Measurements from ENCODE around the gene CRELD1.

DNA sequence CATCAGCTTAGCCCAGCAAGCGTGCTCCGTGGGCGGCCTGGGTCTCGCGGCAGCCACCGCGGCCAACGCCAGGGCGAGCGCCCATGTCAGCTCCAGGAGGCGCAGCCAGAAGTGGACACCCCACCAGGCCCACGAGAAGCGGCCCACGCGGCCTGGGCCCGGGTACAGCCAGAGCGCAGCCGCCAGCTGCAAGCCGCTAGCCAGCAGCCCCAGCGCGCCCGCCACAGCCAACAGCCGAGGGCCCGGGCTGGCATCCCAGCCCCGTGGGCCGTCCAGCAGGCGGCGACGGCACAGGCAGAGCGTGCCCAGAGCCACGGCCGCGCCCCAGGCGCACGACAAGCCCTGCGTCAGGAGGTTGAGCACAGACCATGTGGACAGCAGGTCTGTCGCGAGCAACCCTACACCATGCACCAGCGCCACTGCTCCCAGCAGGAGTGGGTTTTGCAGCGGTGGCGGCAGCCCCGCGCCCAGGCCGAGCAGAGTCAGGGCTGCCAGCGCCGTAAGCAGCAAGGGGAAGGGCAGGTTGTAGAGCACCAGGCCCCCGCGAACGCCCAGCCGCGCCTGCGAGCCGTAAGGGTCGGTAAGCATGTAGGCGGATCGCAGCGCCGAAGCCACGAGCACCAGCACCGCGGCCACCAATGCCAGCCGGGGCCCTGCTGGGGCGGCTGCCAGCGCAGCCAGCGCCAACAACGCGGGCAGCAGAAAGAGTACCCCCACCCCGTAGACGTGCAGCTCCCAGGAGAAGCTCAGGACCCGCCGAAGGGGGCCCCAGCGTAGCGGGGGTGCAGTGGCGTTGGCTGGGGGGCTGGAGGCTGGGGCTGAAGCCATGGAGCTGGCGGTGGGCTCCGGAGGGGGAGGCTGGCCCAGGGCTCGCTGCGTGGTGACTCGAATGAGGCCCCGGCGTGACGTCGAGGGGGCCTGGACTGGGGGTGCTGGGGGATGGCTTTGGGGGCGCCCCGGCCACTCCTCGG lies 13.7 kb downstream of the CRELD1 start:
- TF ChIP-seq POLR2A (IDR thresholded peaks at IDR 0.05; ENCODE audit: borderline replicate concordance, extremely low read depth, insufficient read depth, insufficient read length) (peak; percentile 84), EZH2 (IDR thresholded peaks at IDR 0.05) (no peak), POLR2AphosphoS5 (IDR thresholded peaks at IDR 0.05; ENCODE audit: low read depth, low read length) (peak; percentile 78)
- TF ChIP-seq, protein P1, sequence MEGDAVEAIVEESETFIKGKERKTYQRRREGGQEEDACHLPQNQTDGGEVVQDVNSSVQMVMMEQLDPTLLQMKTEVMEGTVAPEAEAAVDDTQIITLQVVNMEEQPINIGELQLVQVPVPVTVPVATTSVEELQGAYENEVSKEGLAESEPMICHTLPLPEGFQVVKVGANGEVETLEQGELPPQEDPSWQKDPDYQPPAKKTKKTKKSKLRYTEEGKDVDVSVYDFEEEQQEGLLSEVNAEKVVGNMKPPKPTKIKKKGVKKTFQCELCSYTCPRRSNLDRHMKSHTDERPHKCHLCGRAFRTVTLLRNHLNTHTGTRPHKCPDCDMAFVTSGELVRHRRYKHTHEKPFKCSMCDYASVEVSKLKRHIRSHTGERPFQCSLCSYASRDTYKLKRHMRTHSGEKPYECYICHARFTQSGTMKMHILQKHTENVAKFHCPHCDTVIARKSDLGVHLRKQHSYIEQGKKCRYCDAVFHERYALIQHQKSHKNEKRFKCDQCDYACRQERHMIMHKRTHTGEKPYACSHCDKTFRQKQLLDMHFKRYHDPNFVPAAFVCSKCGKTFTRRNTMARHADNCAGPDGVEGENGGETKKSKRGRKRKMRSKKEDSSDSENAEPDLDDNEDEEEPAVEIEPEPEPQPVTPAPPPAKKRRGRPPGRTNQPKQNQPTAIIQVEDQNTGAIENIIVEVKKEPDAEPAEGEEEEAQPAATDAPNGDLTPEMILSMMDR (IDR thresholded peaks at IDR 0.05 in 2 of 3, conservative IDR thresholded peaks at IDR 0.05 in 1 of 3; ENCODE audit: borderline replicate concordance in 1 of 3, insufficient read depth in 1 of 3, low read depth in 2 of 3, low read length in 2 of 3): peak in 2 of 3 experiments; percentile 56 to 80; a peak in 4 of 6 replicates
- TF ChIP-seq, protein P2, sequence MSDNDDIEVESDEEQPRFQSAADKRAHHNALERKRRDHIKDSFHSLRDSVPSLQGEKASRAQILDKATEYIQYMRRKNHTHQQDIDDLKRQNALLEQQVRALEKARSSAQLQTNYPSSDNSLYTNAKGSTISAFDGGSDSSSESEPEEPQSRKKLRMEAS (IDR thresholded peaks at IDR 0.05): no peak

Measured in HCT116 (cell line).